Liver (tissue), 9 donors: ENCODE results near the gene SCN4A. TPM values are rescaled to one million over a fixed set of nuclear protein-coding genes. Genes with fewer than 3 reads are reported as not detected.
A peak's percentile ranks its signal among the peaks of the same experiment; 100 is the strongest.

ENCODE experiments used
- DNase-seq: peaks from one replicate; pipeline ENCODE4 v3.0.0-alpha.2; 2017; ENCODE audit warnings: low spot score
- H3K27ac ChIP-seq, 2 donors: one replicate each; pipeline ENCODE4 v1.7.0; 2013; ENCODE audit warnings: inconsistent platforms in 2 of 2, low read length in 2 of 2, control low read depth in 1 of 2, low read depth in 1 of 2, mild to moderate bottlenecking in 1 of 2
- H3K27me3 ChIP-seq, 4 donors: one replicate each; pipeline versions ENCODE4 v1.6.1 to v1.7.0; 2013; ENCODE audit warnings: low read length in 3 of 4, inconsistent platforms in 1 of 4, mild to moderate bottlenecking in 1 of 4, moderate library complexity in 1 of 4; ENCODE audit not compliant: control insufficient read depth in 4 of 4, insufficient read depth in 4 of 4
- H3K36me3 ChIP-seq, 4 donors: one replicate each; pipeline versions ENCODE4 v1.6.1 to v1.7.0; 2013; ENCODE audit warnings: low read length in 3 of 4, mild to moderate bottlenecking in 3 of 4, low read depth in 1 of 4, moderate library complexity in 1 of 4; ENCODE audit not compliant: control insufficient read depth in 4 of 4, insufficient read depth in 3 of 4
- H3K4me1 ChIP-seq, 4 donors: one replicate each; pipeline versions ENCODE4 v1.6.1 to v1.7.0; 2013; ENCODE audit warnings: low read length in 3 of 4, mild to moderate bottlenecking in 3 of 4, moderate library complexity in 1 of 4; ENCODE audit not compliant: control insufficient read depth in 4 of 4, insufficient read depth in 4 of 4
- H3K4me3 ChIP-seq, 3 donors: one replicate each; pipeline versions ENCODE4 v1.6.1 to v1.7.0; 2013; ENCODE audit warnings: low read length in 3 of 3, control low read depth in 1 of 3, low read depth in 1 of 3, mild to moderate bottlenecking in 1 of 3
- H3K9ac ChIP-seq, 2 donors: one replicate each; pipeline ENCODE4 v1.7.0; 2013; ENCODE audit warnings: low read length in 2 of 2, mild to moderate bottlenecking in 2 of 2, moderate library complexity in 2 of 2, control low read depth in 1 of 2, low read depth in 1 of 2
- H3K9me3 ChIP-seq, 4 donors: one replicate each; pipeline versions ENCODE4 v1.6.1 to v1.7.0; 2013; ENCODE audit warnings: low read length in 3 of 4; ENCODE audit not compliant: control insufficient read depth in 4 of 4
- FOXA1 ChIP-seq: IDR thresholded peaks from 2 replicates; pipeline ENCODE4 v1.6.1; 2016; ENCODE audit warnings: antibody characterized with exemption
- FOXA2 ChIP-seq: IDR thresholded peaks from 2 replicates; pipeline ENCODE4 v1.6.1; 2016; ENCODE audit warnings: antibody characterized with exemption
- GABPA ChIP-seq, 2 donors: IDR thresholded peaks in 1 of 2; conservative IDR thresholded peaks in 1 of 2; 2 replicates each; pipeline ENCODE4 v1.6.1; 2016; ENCODE audit warnings: antibody characterized with exemption in 2 of 2, mild to moderate bottlenecking in 1 of 2, moderate library complexity in 1 of 2
- JUND ChIP-seq, 2 donors: IDR thresholded peaks; 2 replicates each; pipeline ENCODE4 v1.6.1; 2016; ENCODE audit warnings: antibody characterized with exemption in 2 of 2
- MAX ChIP-seq: IDR thresholded peaks from 2 replicates; pipeline ENCODE4 v1.6.1; 2016; ENCODE audit warnings: antibody characterized with exemption
- NR2F2 ChIP-seq: IDR thresholded peaks from 2 replicates; pipeline ENCODE4 v1.6.1; 2016; ENCODE audit warnings: antibody characterized with exemption
- RAD21 ChIP-seq, 2 donors: IDR thresholded peaks; 2 replicates each; pipeline ENCODE4 v1.6.1; 2016; ENCODE audit warnings: antibody characterized with exemption in 2 of 2, mild to moderate bottlenecking in 2 of 2
- RXRA ChIP-seq, 2 donors: IDR thresholded peaks; 2 replicates each; pipeline ENCODE4 v1.6.1; 2017 to 2018; ENCODE audit warnings: antibody characterized with exemption in 2 of 2, mild to moderate bottlenecking in 1 of 2
- TAF1 ChIP-seq: conservative IDR thresholded peaks from 2 replicates; pipeline ENCODE4 v1.6.1; 2016; ENCODE audit warnings: antibody characterized with exemption, mild to moderate bottlenecking
- WGBS: extraction: QIAGEN DNeasy Blood & Tissue Kit; methylation state at CpG from one replicate; pipeline ENCODE4 v1.1.7; 2013; 5-methylcytosine and 5-hydroxymethylcytosine counted together
- polyA plus RNA-seq, 2 donors: library from polyadenylated mRNA; stranded (reverse) in 1 of 2; unstranded in 1 of 2; fragments of 200-250 nt in 1 of 2; fragments of >200 nt in 1 of 2; fragmentation: Nextera tagmentation in 1 of 2; extraction: Ambion mirVana in 1 of 2; gene quantifications; one replicate each; pipeline versions ENCODE4 v1.2.1 to v1.2.3, GENCODE V29; 2013 to 2015
- total RNA-seq, 2 donors: library from RNA; depleted of rRNA; stranded (reverse); fragments of >200 nt; gene quantifications; one replicate each; pipeline ENCODE4 v1.2.3, GENCODE V29; 2014
- TF ChIP-seq, protein P1 (sequence below): IDR thresholded peaks from 2 replicates; pipeline ENCODE4 v1.6.1; 2016; ENCODE audit warnings: antibody characterized with exemption
- TF ChIP-seq, protein P2 (sequence below): fragments of 150-350 bp; IDR thresholded peaks from 2 replicates; pipeline ENCODE4 v1.5.1; 2017; ENCODE audit warnings: improper control_type of control experiment, low read depth, low read length; ENCODE audit not compliant: missing input control
- TF ChIP-seq, protein P3 (sequence below): IDR thresholded peaks from 2 replicates; pipeline ENCODE4 v1.6.1; 2016; ENCODE audit warnings: antibody characterized with exemption
- donor health status: healthy.
- donor health status: healthy.
- donor health status: healthy.
- donor health status: healthy.
- donor health status: healthy.

The SCN4A gene
- total and polyA plus RNA-seq, 4 donors: 0.04 to 1.3 (median 0.43) TPM

- H3K9ac ChIP-seq: no peak overlapping the region
- no peak overlapping the region for H3K27ac ChIP-seq
Measured at GRCh38 chr17:64008346-64008745, 35.6 kb upstream of the SCN4A start.

GRCh38 chr17:64007838-64008282, 35.1 kb upstream of the SCN4A start:
- TF ChIP-seq GABPA (IDR thresholded peaks at IDR 0.05 in 1 of 2, conservative IDR thresholded peaks at IDR 0.05 in 1 of 2): no peak
- TF ChIP-seq FOXA1: no peak
- no peak for TF ChIP-seq JUND (IDR thresholded peaks at IDR 0.05)
- TF ChIP-seq, protein P1, sequence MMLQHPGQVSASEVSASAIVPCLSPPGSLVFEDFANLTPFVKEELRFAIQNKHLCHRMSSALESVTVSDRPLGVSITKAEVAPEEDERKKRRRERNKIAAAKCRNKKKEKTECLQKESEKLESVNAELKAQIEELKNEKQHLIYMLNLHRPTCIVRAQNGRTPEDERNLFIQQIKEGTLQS: no peak
- peak; percentile 51 for TF ChIP-seq NR2F2
- TF ChIP-seq MAX: no peak
- TF ChIP-seq FOXA2: no peak
- TF ChIP-seq, protein P2, sequence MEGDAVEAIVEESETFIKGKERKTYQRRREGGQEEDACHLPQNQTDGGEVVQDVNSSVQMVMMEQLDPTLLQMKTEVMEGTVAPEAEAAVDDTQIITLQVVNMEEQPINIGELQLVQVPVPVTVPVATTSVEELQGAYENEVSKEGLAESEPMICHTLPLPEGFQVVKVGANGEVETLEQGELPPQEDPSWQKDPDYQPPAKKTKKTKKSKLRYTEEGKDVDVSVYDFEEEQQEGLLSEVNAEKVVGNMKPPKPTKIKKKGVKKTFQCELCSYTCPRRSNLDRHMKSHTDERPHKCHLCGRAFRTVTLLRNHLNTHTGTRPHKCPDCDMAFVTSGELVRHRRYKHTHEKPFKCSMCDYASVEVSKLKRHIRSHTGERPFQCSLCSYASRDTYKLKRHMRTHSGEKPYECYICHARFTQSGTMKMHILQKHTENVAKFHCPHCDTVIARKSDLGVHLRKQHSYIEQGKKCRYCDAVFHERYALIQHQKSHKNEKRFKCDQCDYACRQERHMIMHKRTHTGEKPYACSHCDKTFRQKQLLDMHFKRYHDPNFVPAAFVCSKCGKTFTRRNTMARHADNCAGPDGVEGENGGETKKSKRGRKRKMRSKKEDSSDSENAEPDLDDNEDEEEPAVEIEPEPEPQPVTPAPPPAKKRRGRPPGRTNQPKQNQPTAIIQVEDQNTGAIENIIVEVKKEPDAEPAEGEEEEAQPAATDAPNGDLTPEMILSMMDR: no peak
- no peak overlapping the region for H3K4me3 ChIP-seq
- H3K4me1 ChIP-seq: peaks cover 0 to 8% (median 0%) of the 10 kb centered on the region in 4 donors
- H3K27ac ChIP-seq: no peak overlapping the region
- no peak overlapping the region for H3K9ac ChIP-seq
- peaks cover 0 to 3% (median 0%) of the 10 kb centered on the region in 4 donors for H3K36me3 ChIP-seq
- no peak for DNase-seq
- no peaks in the 10 kb centered on the region for H3K27me3 ChIP-seq
- WGBS: 71% methylated on average over 5 of the region's 5 CpGs
- H3K9me3 ChIP-seq: no peaks in the 10 kb centered on the region

More at GRCh38 chr17:64008346-64008745, 35.6 kb upstream of the SCN4A start:
- Histone ChIP-seq H3K9me3 (no peaks in the 10 kb centered on the region), H3K4me1 (peaks cover 0 to 8% (median 0%) of the 10 kb centered on the region in 4 donors), H3K36me3 (peaks cover 0 to 3% (median 0%) of the 10 kb centered on the region in 4 donors), H3K27me3 (no peaks in the 10 kb centered on the region), H3K4me3 (no peak overlapping the region)
- no peak for DNase-seq
- TF ChIP-seq RXRA (IDR thresholded peaks at IDR 0.05) (no peak), FOXA2 (no peak), GABPA (IDR thresholded peaks at IDR 0.05 in 1 of 2, conservative IDR thresholded peaks at IDR 0.05 in 1 of 2) (no peak), TAF1 (no peak), RAD21 (IDR thresholded peaks at IDR 0.05) (no peak), MAX (no peak), NR2F2 (no peak)
- TF ChIP-seq, protein P1: no peak
- TF ChIP-seq, protein P3, sequence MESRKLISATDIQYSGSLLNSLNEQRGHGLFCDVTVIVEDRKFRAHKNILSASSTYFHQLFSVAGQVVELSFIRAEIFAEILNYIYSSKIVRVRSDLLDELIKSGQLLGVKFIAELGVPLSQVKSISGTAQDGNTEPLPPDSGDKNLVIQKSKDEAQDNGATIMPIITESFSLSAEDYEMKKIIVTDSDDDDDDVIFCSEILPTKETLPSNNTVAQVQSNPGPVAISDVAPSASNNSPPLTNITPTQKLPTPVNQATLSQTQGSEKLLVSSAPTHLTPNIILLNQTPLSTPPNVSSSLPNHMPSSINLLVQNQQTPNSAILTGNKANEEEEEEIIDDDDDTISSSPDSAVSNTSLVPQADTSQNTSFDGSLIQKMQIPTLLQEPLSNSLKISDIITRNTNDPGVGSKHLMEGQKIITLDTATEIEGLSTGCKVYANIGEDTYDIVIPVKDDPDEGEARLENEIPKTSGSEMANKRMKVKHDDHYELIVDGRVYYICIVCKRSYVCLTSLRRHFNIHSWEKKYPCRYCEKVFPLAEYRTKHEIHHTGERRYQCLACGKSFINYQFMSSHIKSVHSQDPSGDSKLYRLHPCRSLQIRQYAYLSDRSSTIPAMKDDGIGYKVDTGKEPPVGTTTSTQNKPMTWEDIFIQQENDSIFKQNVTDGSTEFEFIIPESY: no peak
- WGBS: 82% methylated on average over 5 of the region's 5 CpGs
